ENCODE measurements around the gene ATP2B1.

DNA sequence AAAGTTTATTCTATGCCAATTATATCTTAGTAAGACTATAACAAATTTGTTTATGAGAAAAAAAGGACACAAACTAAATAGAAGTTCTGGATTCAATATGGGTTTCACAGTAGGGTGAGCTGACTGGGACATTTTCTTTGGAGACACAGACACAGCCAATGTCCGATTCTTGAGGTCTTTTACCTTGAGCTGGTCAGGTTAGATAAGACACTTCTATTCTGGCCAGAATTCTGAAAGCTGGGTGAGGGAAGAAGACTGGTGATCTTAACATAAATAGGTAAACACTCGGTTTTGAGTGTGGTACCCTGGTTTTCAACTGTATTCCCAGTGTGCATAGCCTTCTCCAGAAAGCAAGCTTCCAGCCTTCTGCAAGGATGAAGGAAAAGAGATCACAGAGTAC is 10.0 kb downstream of the ATP2B1 start:
- TF ChIP-seq, protein P1, sequence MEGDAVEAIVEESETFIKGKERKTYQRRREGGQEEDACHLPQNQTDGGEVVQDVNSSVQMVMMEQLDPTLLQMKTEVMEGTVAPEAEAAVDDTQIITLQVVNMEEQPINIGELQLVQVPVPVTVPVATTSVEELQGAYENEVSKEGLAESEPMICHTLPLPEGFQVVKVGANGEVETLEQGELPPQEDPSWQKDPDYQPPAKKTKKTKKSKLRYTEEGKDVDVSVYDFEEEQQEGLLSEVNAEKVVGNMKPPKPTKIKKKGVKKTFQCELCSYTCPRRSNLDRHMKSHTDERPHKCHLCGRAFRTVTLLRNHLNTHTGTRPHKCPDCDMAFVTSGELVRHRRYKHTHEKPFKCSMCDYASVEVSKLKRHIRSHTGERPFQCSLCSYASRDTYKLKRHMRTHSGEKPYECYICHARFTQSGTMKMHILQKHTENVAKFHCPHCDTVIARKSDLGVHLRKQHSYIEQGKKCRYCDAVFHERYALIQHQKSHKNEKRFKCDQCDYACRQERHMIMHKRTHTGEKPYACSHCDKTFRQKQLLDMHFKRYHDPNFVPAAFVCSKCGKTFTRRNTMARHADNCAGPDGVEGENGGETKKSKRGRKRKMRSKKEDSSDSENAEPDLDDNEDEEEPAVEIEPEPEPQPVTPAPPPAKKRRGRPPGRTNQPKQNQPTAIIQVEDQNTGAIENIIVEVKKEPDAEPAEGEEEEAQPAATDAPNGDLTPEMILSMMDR (IDR thresholded peaks at IDR 0.05) = no peak
- no peak for TF ChIP-seq EZH2 (IDR thresholded peaks at IDR 0.05; ENCODE audit: borderline replicate concordance, insufficient read depth, low read depth, low read length, poor library complexity, severe bottlenecking)
